Endothelial cell of umbilical vein (primary cell): Measurements from ENCODE around the gene FARP1. TPM values are rescaled to one million over a fixed set of nuclear protein-coding genes. Genes with fewer than 3 reads are reported as not detected.

Experiments
- BruUV-seq: library from RNA; stranded (reverse); fragments of 400-500 nt; replicated peaks from 2 replicates; lab custom pipeline; 2021; lab: Mats Ljungman, UMichigan
- CTCF ChIA-PET: fragments of 300-600, 350-600 bp; sonication (Branson Sonifier 250); formaldehyde crosslinking; loops from one replicate; lab custom pipeline; 2021; ENCODE audit warnings: antibody characterized with exemption, inconsistent platforms; lab: Charles Lee
- POLR2A ChIA-PET: fragments of 300-600, 350-600 bp; sonication (Branson Sonifier 250); formaldehyde crosslinking; loops from one replicate; lab custom pipeline; 2021; ENCODE audit warnings: antibody characterized with exemption, inconsistent platforms; lab: Charles Lee
- DNase-seq: peaks from one replicate; pipeline ENCODE4 v3.0.0-alpha.2; 2011; ENCODE audit warnings: low read depth, low spot score
- FAIRE-seq: peaks from 2 replicates; lab custom pipeline; 2011; peaks lifted over from hg19 to GRCh38; lab: Jason Lieb, UNC
- H2AFZ ChIP-seq: 2 replicates; pipeline ENCODE4 v1.6.0; 2012; ENCODE audit warnings: low read depth, low read length, control low read depth, inconsistent platforms
- H3K27ac ChIP-seq: 2 replicates; pipeline ENCODE4 v1.5.1; 2011; ENCODE audit warnings: low read depth, mild to moderate bottlenecking, control low read depth, low read length, moderate library complexity; ENCODE audit not compliant: insufficient read depth
- H3K27me3 ChIP-seq, 2 experiments: 2 replicates each; pipeline versions ENCODE4 v1.6.0 to v1.6.1; 2011; ENCODE audit warnings: low read length in 2 of 2, mixed read lengths in 1 of 2; ENCODE audit not compliant: control insufficient read depth in 2 of 2, insufficient read depth in 2 of 2
- H3K36me3 ChIP-seq, 2 experiments: 2 replicates in 1 of 2; 3 replicates in 1 of 2; pipeline ENCODE4 v1.5.1; 2011; ENCODE audit warnings: low read length in 2 of 2, mild to moderate bottlenecking in 1 of 2, moderate library complexity in 1 of 2; ENCODE audit not compliant: control insufficient read depth in 2 of 2, insufficient read depth in 2 of 2; ENCODE audit errors: extremely low read depth in 1 of 2
- H3K4me1 ChIP-seq: 3 replicates; pipeline ENCODE4 v1.5.1; 2011; ENCODE audit warnings: mild to moderate bottlenecking, low read length; ENCODE audit not compliant: control insufficient read depth, insufficient read depth; ENCODE audit errors: extremely low read depth
- H3K4me2 ChIP-seq: 2 replicates; pipeline ENCODE4 v1.6.1; 2011; ENCODE audit warnings: low read length, control low read depth, mixed read lengths; ENCODE audit not compliant: insufficient read depth
- H3K4me3 ChIP-seq, 3 experiments: fragments of 200-600 bp in 1 of 3; sonication (generic), shearing (Covaris generic) in 1 of 3; replicated peaks in 1 of 3; 2 replicates each; pipeline ENCODE4 v1.5.1; 2011 to 2016; ENCODE audit warnings: control low read depth in 3 of 3, low read length in 3 of 3, mild to moderate bottlenecking in 2 of 3, inconsistent platforms in 1 of 3, low read depth in 1 of 3, moderate library complexity in 1 of 3; ENCODE audit not compliant: insufficient read depth in 1 of 3
- H3K79me2 ChIP-seq: 2 replicates; pipeline ENCODE4 v1.6.0; 2012; ENCODE audit warnings: low read length, inconsistent platforms; ENCODE audit not compliant: control insufficient read depth, insufficient read depth
- H3K9ac ChIP-seq: replicated peaks from 2 replicates; pipeline ENCODE3; 2011; ENCODE audit warnings: low read length, control low read depth; ENCODE audit not compliant: insufficient read depth; ENCODE audit errors: extremely low read depth
- H3K9me1 ChIP-seq: replicated peaks from 3 replicates; pipeline ENCODE4 v1.6.0; 2011; ENCODE audit warnings: mild to moderate bottlenecking, low read length; ENCODE audit not compliant: control insufficient read depth, insufficient read depth; ENCODE audit errors: extremely low read depth
- H3K9me3 ChIP-seq: replicated peaks from 2 replicates; pipeline ENCODE4 v1.5.1; 2012; ENCODE audit warnings: low read length, inconsistent platforms; ENCODE audit not compliant: control insufficient read depth, insufficient read depth
- H4K20me1 ChIP-seq: replicated peaks from 2 replicates; pipeline ENCODE3; 2011; ENCODE audit warnings: mild to moderate bottlenecking, low read length; ENCODE audit not compliant: control insufficient read depth, insufficient read depth; ENCODE audit errors: extremely low read depth
- CTCF ChIP-seq, 2 donors: IDR thresholded peaks; 1 replicate in 1 of 2; 2 replicates in 1 of 2; pipeline ENCODE4 v1.5.1; 2011; ENCODE audit warnings: low read length in 2 of 2, mild to moderate bottlenecking in 2 of 2, moderate library complexity in 2 of 2, control low read depth in 1 of 2, inconsistent platforms in 1 of 2, low read depth in 1 of 2; ENCODE audit not compliant: insufficient read depth in 1 of 2; ENCODE audit errors: extremely low read depth in 1 of 2
- EZH2 ChIP-seq: IDR thresholded peaks from 2 replicates; pipeline ENCODE4 v1.6.1; 2012; ENCODE audit warnings: borderline replicate concordance, low read depth, mild to moderate bottlenecking, moderate library complexity, low read length, inconsistent platforms; ENCODE audit not compliant: severe bottlenecking
- FOS ChIP-seq: IDR thresholded peaks from 2 replicates; pipeline ENCODE4 v1.6.1; 2011; ENCODE audit warnings: mild to moderate bottlenecking, low read length, moderate library complexity, borderline replicate concordance; ENCODE audit not compliant: insufficient read depth
- GATA2 ChIP-seq: IDR thresholded peaks from 2 replicates; pipeline ENCODE4 v1.7.0; 2011; ENCODE audit warnings: low read depth, mild to moderate bottlenecking, moderate library complexity, mixed read lengths, low read length; ENCODE audit not compliant: insufficient read length, insufficient read depth
- JUN ChIP-seq: IDR thresholded peaks from 2 replicates; pipeline ENCODE4 v1.6.1; 2011; ENCODE audit warnings: borderline replicate concordance, low read depth; ENCODE audit not compliant: insufficient read length, insufficient read depth
- MYC ChIP-seq: IDR thresholded peaks from one replicate; pipeline ENCODE4 v1.6.1; 2011; ENCODE audit warnings: mild to moderate bottlenecking, low read depth, low read length
- POLR2A ChIP-seq: IDR thresholded peaks from 2 replicates; pipeline ENCODE4 v1.6.1; 2012; ENCODE audit warnings: low read depth, mild to moderate bottlenecking, control low read depth, low read length
- POLR2AphosphoS5 ChIP-seq: IDR thresholded peaks from 2 replicates; pipeline ENCODE4 v1.6.1; 2012; ENCODE audit warnings: low read depth, mild to moderate bottlenecking, control low read depth, low read length, moderate library complexity; ENCODE audit not compliant: insufficient read depth
- dilution Hi-C: fragments of 300-500 bp; cut with MboI; formaldehyde crosslinking; loops from one replicate; pipeline ENCODE4 v1.15.0; 2019; ENCODE audit warnings: low sequenced_read_pairs; ENCODE audit not compliant: extremely low pct_ligation_motif_present
- intact Hi-C: fragments of 100-400 bp; cut with micrococcal nuclease; formaldehyde crosslinking; loops from one replicate; pipeline ENCODE4 v1.10.0; 2022
- polyA plus RNA-seq, 4 experiments: library from polyadenylated mRNA; depleted of rRNA in 3 of 4; stranded (reverse) in 3 of 4; unstranded in 1 of 4; fragments of >200 nt; gene quantifications; 2 replicates each; pipeline versions ENCODE4 v1.2.1 to v1.2.3, GENCODE V29; 2011 to 2012; ENCODE audit warnings: missing spikeins in 1 of 4
- total RNA-seq: library from RNA; stranded (reverse); gene quantifications from 2 replicates; pipeline ENCODE4 v1.2.3, GENCODE V29; 2021
- TF ChIP-seq, protein P1 (sequence below): IDR thresholded peaks from 2 replicates; pipeline ENCODE4 v1.6.1; 2011; ENCODE audit not compliant: insufficient read depth, insufficient read length

The FARP1 gene
- total and polyA plus RNA-seq, 2 donors (not counting 3 experiments of a cell fraction or from before 2014, with no cell fraction given) = 19.0 to 77.7 TPM

GRCh38 chr13:98386637-98387036 is 243.7 kb downstream of the FARP1 start:
- no peak overlapping the region for H3K9ac ChIP-seq
- FAIRE-seq = no peak
- H3K9me3 ChIP-seq = no peaks in the 10 kb centered on the region
- ChIA-PET CTCF (no interaction called here), POLR2A (no interaction called here)
- H3K36me3 ChIP-seq = peaks cover 3 to 13% of the 10 kb centered on the region in 2 experiments
- H3K79me2 ChIP-seq = no peaks in the 10 kb centered on the region
- no TSS peak for BruUV-seq
- intact Hi-C loops = no loop called here
- no peaks in the 10 kb centered on the region for H3K9me1 ChIP-seq
- no peak for DNase-seq
- TF ChIP-seq FOS (no peak), POLR2AphosphoS5 (no peak), JUN (no peak), CTCF (IDR thresholded peaks at IDR 0.05; ENCODE audit: extremely low read depth in 1 of 2, insufficient read depth in 1 of 2, low read depth in 1 of 2, low read length in 2 of 2) (no peak)
- TF ChIP-seq, protein P1, sequence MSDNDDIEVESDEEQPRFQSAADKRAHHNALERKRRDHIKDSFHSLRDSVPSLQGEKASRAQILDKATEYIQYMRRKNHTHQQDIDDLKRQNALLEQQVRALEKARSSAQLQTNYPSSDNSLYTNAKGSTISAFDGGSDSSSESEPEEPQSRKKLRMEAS = no peak
- no peaks in the 10 kb centered on the region for H3K4me1 ChIP-seq
- no peak overlapping the region for H3K27ac ChIP-seq
- H4K20me1 ChIP-seq = no peaks in the 10 kb centered on the region
- dilution Hi-C loops = no loop called here
- H3K27me3 ChIP-seq = no peaks in the 10 kb centered on the region
- H3K4me2 ChIP-seq = no peak overlapping the region
- H2AFZ ChIP-seq = no peak overlapping the region
- no peak overlapping the region for H3K4me3 ChIP-seq

GRCh38 chr13:98389319-98389718 is 246.4 kb downstream of the FARP1 start:
- POLR2A ChIA-PET = no interaction called here
- H2AFZ ChIP-seq = no peak overlapping the region
- no peak for FAIRE-seq
- H3K36me3 ChIP-seq = peaks cover 3 to 18% of the 10 kb centered on the region in 2 experiments
- no peak overlapping the region for H3K9ac ChIP-seq
- no peak overlapping the region for H3K27ac ChIP-seq
- no peaks in the 10 kb centered on the region for H3K79me2 ChIP-seq
- no peaks in the 10 kb centered on the region for H3K9me1 ChIP-seq
- dilution Hi-C loops (no loop called here), intact Hi-C loops (no loop called here)
- H3K4me2 ChIP-seq = no peak overlapping the region
- no peak for DNase-seq
- no peaks in the 10 kb centered on the region for H4K20me1 ChIP-seq
- BruUV-seq = no TSS peak
- no peaks in the 10 kb centered on the region for H3K27me3 ChIP-seq
- H3K4me1 ChIP-seq = no peaks in the 10 kb centered on the region
- no peak overlapping the region for H3K4me3 ChIP-seq
- TF ChIP-seq, protein P1 = no peak
- no peak for TF ChIP-seq MYC
- no peak for TF ChIP-seq FOS
- TF ChIP-seq JUN = no peak
- TF ChIP-seq GATA2 = no peak
- TF ChIP-seq POLR2A = no peak
- TF ChIP-seq CTCF (IDR thresholded peaks at IDR 0.05; ENCODE audit: extremely low read depth in 1 of 2, insufficient read depth in 1 of 2, low read depth in 1 of 2, low read length in 2 of 2) = no peak
- no peak for TF ChIP-seq EZH2
- TF ChIP-seq POLR2AphosphoS5 = no peak
- CTCF ChIA-PET = no interaction called here
- H3K9me3 ChIP-seq = no peaks in the 10 kb centered on the region
